OCI-LY3 (cell line): Measurements from ENCODE around the gene HTR1D.
A peak's percentile ranks its signal among the peaks of the same experiment; 100 is the strongest.

Source experiments
- H2AFZ ChIP-seq: fragments of 200-600, 300-600 bp; shearing (Covaris generic); 2 replicates; pipeline ENCODE4 v1.6.0; 2014; ENCODE audit warnings: antibody characterized with exemption, low read depth, low read length
- H3K27ac ChIP-seq: fragments of 200-600, 300-600 bp; sonication (generic); 2 replicates; pipeline ENCODE4 v1.5.1; 2014; ENCODE audit warnings: mild to moderate bottlenecking, low read length, moderate library complexity, mixed read lengths
- H3K27me3 ChIP-seq: fragments of 200-600, 300-600 bp; sonication (generic); 2 replicates; pipeline ENCODE4 v1.6.1; 2014; ENCODE audit warnings: low read depth, low read length, mixed read lengths
- H3K36me3 ChIP-seq: fragments of 200-600, 300-600 bp; sonication (generic); replicated peaks from 2 replicates; pipeline ENCODE3; 2014; ENCODE audit warnings: low read depth, low read length, mixed read lengths
- H3K4me1 ChIP-seq: fragments of 300-600, 200-600 bp; sonication (generic); 2 replicates; pipeline ENCODE4 v1.6.1; 2014; ENCODE audit warnings: low read length, mixed read lengths
- H3K4me2 ChIP-seq: fragments of 200-600, 300-600 bp; sonication (generic); 2 replicates; pipeline ENCODE4 v1.6.1; 2014; ENCODE audit warnings: low read length, mixed read lengths
- H3K4me3 ChIP-seq: fragments of 300-600, 200-600 bp; sonication (generic); 2 replicates; pipeline ENCODE4 v1.5.1; 2014; ENCODE audit warnings: antibody characterized with exemption, mild to moderate bottlenecking, low read length, moderate library complexity
- H3K79me2 ChIP-seq: fragments of 300-600, 200-600 bp; shearing (Covaris generic); 2 replicates; pipeline ENCODE4 v1.6.1; 2014; ENCODE audit warnings: mild to moderate bottlenecking, low read length, mixed read lengths
- H3K9ac ChIP-seq: fragments of 300-600, 200-600 bp; shearing (Covaris generic); 2 replicates; pipeline ENCODE4 v1.6.0; 2014; ENCODE audit warnings: mild to moderate bottlenecking, low read length, moderate library complexity
- H3K9me3 ChIP-seq: fragments of 200-600, 300-600 bp; shearing (Covaris generic); 2 replicates; pipeline ENCODE4 v1.6.1; 2014; ENCODE audit warnings: low read length, mixed read lengths; ENCODE audit not compliant: insufficient read depth
- H4K20me1 ChIP-seq: fragments of 200-600, 300-600 bp; sonication (generic); 2 replicates; pipeline ENCODE4 v1.6.1; 2016; ENCODE audit warnings: low read length, mixed read lengths; ENCODE audit not compliant: insufficient read depth
- CTCF ChIP-seq: fragments of 200-600, 300-600 bp; sonication (generic); IDR thresholded peaks from 2 replicates; pipeline ENCODE4 v1.5.1; 2014; ENCODE audit warnings: antibody characterized with exemption, low read length, low read depth
- EZH2phosphoT487 ChIP-seq: fragments of 200-600 bp; shearing (Covaris generic); IDR thresholded peaks from 2 replicates; pipeline ENCODE4 v1.6.1; 2018; ENCODE audit warnings: antibody characterized with exemption, mixed run types, low read depth

Gene HTR1D

DNA sequence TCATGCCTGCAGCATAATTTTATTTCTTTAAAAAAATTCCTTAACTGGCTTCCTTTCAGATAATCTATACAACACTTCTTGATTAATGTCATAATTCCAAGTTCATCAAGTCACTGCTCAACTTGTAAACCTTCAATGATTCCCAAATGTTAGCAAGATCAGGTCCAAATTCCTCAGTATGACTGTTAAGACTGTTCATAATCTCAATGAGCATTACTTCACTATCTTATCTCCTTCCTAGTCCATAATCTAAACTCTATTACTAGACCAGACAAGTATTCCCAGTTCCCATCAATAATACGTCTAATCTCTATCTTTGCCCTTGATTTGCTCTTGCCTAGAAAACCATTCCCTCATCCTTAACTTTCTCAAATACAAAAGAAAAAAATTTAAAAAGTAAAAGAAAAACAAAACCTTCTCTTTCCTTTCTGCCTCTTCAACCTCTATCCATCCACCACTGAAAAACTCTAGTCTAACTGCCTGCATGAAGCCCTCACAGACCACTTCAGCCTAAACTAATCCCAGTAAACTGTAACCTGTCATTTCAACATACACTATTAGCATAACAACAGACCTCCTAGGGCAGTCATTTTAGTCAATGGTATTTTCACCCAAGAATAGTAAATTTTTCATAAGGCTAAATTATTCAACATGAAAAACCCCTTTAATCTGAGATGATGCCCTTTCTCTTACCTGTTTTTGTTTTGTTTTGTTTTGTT lies 64.2 kb downstream of the HTR1D start:
- Histone ChIP-seq H3K27ac (no peak overlapping the region), H4K20me1 (peaks cover 5% of the 10 kb centered on the region), H2AFZ (no peak overlapping the region), H3K79me2 (peaks cover 5% of the 10 kb centered on the region; the same call in 1 of the 2 replicates), H3K27me3 (no peaks in the 10 kb centered on the region), H3K9me3 (no peaks in the 10 kb centered on the region), H3K9ac (no peak overlapping the region), H3K4me3 (no peak overlapping the region), H3K36me3 (no peaks in the 10 kb centered on the region), H3K4me2 (no peak overlapping the region), H3K4me1 (peaks cover 5% of the 10 kb centered on the region)
- TF ChIP-seq CTCF (no peak), EZH2phosphoT487 (no peak)

DNA sequence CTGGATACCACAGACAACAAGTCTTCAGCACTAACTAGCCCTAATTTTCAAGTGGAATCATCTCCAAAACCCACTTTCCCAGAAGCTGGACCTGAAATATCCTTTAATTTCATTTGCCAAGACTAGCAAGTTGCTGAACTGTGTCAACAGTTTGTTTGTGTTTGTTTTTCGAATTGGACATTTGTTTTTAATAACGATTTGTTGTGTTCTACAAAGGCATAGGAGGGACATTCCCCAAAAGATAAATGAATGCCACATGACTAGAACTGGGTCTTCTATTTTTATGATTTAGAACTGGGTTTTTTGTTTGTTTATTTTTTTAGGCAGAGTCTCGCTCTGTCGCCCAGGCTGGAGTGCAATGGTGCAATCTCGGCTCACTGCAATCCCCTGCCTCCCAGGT lies 66.6 kb downstream of the HTR1D start:
- TF ChIP-seq CTCF (no peak), EZH2phosphoT487 (no peak)
- H3K79me2 ChIP-seq, result no peaks in the 10 kb centered on the region
- H3K36me3 ChIP-seq, result no peaks in the 10 kb centered on the region
- no peak overlapping the region for H3K4me2 ChIP-seq
- no peak overlapping the region for H3K4me3 ChIP-seq
- no peak overlapping the region for H3K27ac ChIP-seq
- no peaks in the 10 kb centered on the region for H3K27me3 ChIP-seq
- H3K4me1 ChIP-seq, result peaks cover 5% of the 10 kb centered on the region
- H3K9me3 ChIP-seq, result no peaks in the 10 kb centered on the region
- no peak overlapping the region for H3K9ac ChIP-seq
- peaks cover 5% of the 10 kb centered on the region for H4K20me1 ChIP-seq
- no peak overlapping the region for H2AFZ ChIP-seq

DNA sequence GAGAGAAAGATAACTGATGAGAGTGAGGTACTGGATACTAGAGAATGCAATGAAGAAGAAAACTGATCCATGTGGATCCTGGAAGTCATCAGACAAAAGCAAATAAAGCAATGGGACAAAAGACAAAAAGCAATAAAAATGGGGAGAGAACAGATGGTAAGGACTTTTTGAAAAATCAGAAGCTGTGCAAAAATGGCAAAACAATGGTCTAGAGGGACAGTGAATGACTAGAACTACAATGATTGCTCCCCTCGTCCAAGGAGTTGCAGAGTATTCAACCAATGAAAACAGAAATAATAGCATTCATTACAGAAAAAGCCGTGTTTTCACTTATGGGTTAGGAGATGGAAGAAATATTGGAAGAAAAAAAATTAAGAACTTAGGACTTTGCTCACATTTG lies 67.2 kb downstream of the HTR1D start:
- Histone ChIP-seq H3K4me2 (no peak overlapping the region), H3K27ac (no peak overlapping the region), H3K79me2 (no peaks in the 10 kb centered on the region), H3K4me1 (peaks cover 5% of the 10 kb centered on the region), H3K27me3 (no peaks in the 10 kb centered on the region), H2AFZ (no peak overlapping the region), H3K9ac (no peak overlapping the region), H3K36me3 (no peaks in the 10 kb centered on the region), H4K20me1 (peaks cover 5% of the 10 kb centered on the region), H3K9me3 (no peaks in the 10 kb centered on the region), H3K4me3 (no peak overlapping the region)
- TF ChIP-seq CTCF (no peak), EZH2phosphoT487 (no peak)

DNA sequence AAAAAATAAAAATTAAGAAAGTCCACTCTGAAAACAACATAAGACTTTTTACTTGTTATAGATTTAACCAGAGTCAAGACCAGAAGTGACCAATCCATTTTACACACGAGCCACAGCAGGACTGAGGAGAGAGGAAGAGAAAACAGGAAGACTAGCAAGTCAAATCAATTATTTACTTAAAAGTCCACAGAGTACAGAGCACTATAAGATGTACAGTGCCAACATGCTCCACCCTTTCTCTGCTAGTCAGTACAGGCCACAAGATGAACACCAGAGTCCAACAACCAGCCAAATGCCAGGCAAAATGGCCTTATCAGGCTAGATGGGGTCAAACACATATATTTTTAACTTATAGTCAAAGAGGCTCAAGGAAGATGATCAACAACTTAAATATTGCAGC lies 68.2 kb downstream of the HTR1D start:
- no peaks in the 10 kb centered on the region for H3K9me3 ChIP-seq
- no peaks in the 10 kb centered on the region for H3K36me3 ChIP-seq
- no peak overlapping the region for H3K9ac ChIP-seq
- no peaks in the 10 kb centered on the region for H3K27me3 ChIP-seq
- no peak overlapping the region for H3K27ac ChIP-seq
- H2AFZ ChIP-seq, result no peak overlapping the region
- H3K4me3 ChIP-seq, result no peak overlapping the region
- H3K4me1 ChIP-seq, result peaks cover 5% of the 10 kb centered on the region
- no peak for TF ChIP-seq CTCF
- no peak for TF ChIP-seq EZH2phosphoT487
- peaks cover 5% of the 10 kb centered on the region for H4K20me1 ChIP-seq
- peak overlapping the region; percentile 40 for H3K4me2 ChIP-seq
- H3K79me2 ChIP-seq, result no peaks in the 10 kb centered on the region
